ENCODE data around the gene SPC25. TPM values are rescaled to one million over a fixed set of nuclear protein-coding genes. Genes with fewer than 3 reads are reported as not detected.

SPC25 gene
- total and polyA plus RNA-seq, 9 of the 15 experiments (the other 6 are each of a cell fraction or from before 2014, with no cell fraction given), result 44.8 to 100 (median 75.0) TPM

- DNase-seq (ENCODE audit: extremely low read depth in 1 of 4, low spot score in 3 of 4) (no peak), FAIRE-seq (no peak), ATAC-seq (no peak)
- no peak overlapping the region for H3K4me2 ChIP-seq (ENCODE audit: insufficient read depth, low read length)
- H3K9me3 ChIP-seq (replicated peaks; ENCODE audit: control insufficient read depth, insufficient read depth, low read depth, low read length), result no peaks in the 10 kb centered on the region
- CTCF ChIA-PET (ENCODE audit: low intra/inter-chr PET ratio), result no interaction called here
- POLR2A ChIA-PET, result interaction anchor here (0.9 kb wide), 1 partner anchor 61 kb away, joined by 3 read pairs; no protein-coding TSS in a partner anchor
- no peaks in the 10 kb centered on the region; the same call in 1 of the 2 replicates for H4K20me1 ChIP-seq (replicated peaks; ENCODE audit: control insufficient read depth, insufficient read depth, low read length)
- peaks cover 55% of the 10 kb centered on the region for H3K36me3 ChIP-seq (ENCODE audit: control insufficient read depth, insufficient read depth, low read length)
- no peaks in the 10 kb centered on the region for H3K79me2 ChIP-seq (ENCODE audit: control insufficient read depth, insufficient read depth, low read length)
- no peak overlapping the region for H3K9ac ChIP-seq (ENCODE audit: insufficient read depth in 1 of 2, low read depth in 2 of 2, low read length in 2 of 2)
- TF ChIP-seq LCOR (CRISPR knock-in tag; IDR thresholded peaks at IDR 0.05) (0 out of 2 replicates have a peak, but pooled peaks have one; percentile 34), GATAD2A (IDR thresholded peaks at IDR 0.05) (no peak), NFYB (IDR thresholded peaks at IDR 0.05; ENCODE audit: extremely low read depth, insufficient read length) (peak; percentile 31), PKNOX1 (IDR thresholded peaks at IDR 0.05) (peak; percentile 21; the same call in 1 of the 2 replicates), LARP7 (IDR thresholded peaks at IDR 0.05) (no peak), ZBTB11 (CRISPR knock-in tag; IDR thresholded peaks at IDR 0.05) (0 out of 6 replicates have a peak, but pooled peaks of 1 of the 3 experiments have one; percentile 13)
- TF ChIP-seq, protein P1, sequence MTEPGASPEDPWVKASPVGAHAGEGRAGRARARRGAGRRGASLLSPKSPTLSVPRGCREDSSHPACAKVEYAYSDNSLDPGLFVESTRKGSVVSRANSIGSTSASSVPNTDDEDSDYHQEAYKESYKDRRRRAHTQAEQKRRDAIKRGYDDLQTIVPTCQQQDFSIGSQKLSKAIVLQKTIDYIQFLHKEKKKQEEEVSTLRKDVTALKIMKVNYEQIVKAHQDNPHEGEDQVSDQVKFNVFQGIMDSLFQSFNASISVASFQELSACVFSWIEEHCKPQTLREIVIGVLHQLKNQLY (CRISPR knock-in tag; conservative IDR thresholded peaks at IDR 0.05), result no peak
- in situ Hi-C loops (cut with MboI) (no loop called here), intact Hi-C loops (cut with micrococcal nuclease) (loop anchor here (2.0 kb wide), 1 partner anchor 45 kb away; the partner anchor contains the start of gene NOSTRIN)
- no TSS peak for BruUV-seq (replicated peaks)
- H3K27me3 ChIP-seq (ENCODE audit: control insufficient read depth in 2 of 2, insufficient read depth in 2 of 2, low read length in 2 of 2), result no peaks in the 10 kb centered on the region; a peak in 1 of 5 replicates
- H3K4me3 ChIP-seq, result no peak overlapping the region
- no peak overlapping the region for H3K27ac ChIP-seq (ENCODE audit: extremely low read depth, low read depth, low read length)
- H3K4me1 ChIP-seq (replicated peaks in 1 of 2; ENCODE audit: control insufficient read depth in 2 of 2, insufficient read depth in 2 of 2, low read length in 2 of 2), result peaks cover 12 to 33% of the 10 kb centered on the region in 2 experiments
- no peak overlapping the region for H2AFZ ChIP-seq (ENCODE audit: low read depth, low read length)
- no peaks in the 10 kb centered on the region for H3K9me1 ChIP-seq (ENCODE audit: control insufficient read depth, insufficient read depth, low read length)
- WGBS (ENCODE audit: insufficient coverage, low coverage, missing lambda C conversion rate), result 86% methylated on average over 3 of the region's 3 CpGs
Observed at GRCh38 chr2:168848225-168848624, 42.0 kb downstream of the SPC25 start.

Measured in K562 (cell line).